Fibroblast of villous mesenchyme (primary cell): ENCODE data around the gene FAM187B. TPM values are rescaled to one million over a fixed set of nuclear protein-coding genes. Genes with fewer than 3 reads are reported as not detected.

Experiments used
- DNase-seq: peaks from one replicate; pipeline ENCODE4 v3.0.0-alpha.2; 2010; ENCODE audit warnings: low read depth
- H3K4me3 ChIP-seq: 2 replicates; pipeline ENCODE4 v1.5.1; 2011; ENCODE audit warnings: low read depth, mild to moderate bottlenecking, low read length
- total RNA-seq: library from RNA; depleted of rRNA; stranded (reverse); fragments of >200 nt; gene quantifications from 2 replicates; pipeline ENCODE4 v1.2.3, GENCODE V29; 2012
- TF ChIP-seq, protein P1 (sequence below): IDR thresholded peaks from 2 replicates; pipeline ENCODE4 v1.5.1; 2012; ENCODE audit warnings: low read depth, mild to moderate bottlenecking, low read length; ENCODE audit not compliant: insufficient read depth

FAM187B gene
- total RNA-seq, 1 donor: not detected

DNA sequence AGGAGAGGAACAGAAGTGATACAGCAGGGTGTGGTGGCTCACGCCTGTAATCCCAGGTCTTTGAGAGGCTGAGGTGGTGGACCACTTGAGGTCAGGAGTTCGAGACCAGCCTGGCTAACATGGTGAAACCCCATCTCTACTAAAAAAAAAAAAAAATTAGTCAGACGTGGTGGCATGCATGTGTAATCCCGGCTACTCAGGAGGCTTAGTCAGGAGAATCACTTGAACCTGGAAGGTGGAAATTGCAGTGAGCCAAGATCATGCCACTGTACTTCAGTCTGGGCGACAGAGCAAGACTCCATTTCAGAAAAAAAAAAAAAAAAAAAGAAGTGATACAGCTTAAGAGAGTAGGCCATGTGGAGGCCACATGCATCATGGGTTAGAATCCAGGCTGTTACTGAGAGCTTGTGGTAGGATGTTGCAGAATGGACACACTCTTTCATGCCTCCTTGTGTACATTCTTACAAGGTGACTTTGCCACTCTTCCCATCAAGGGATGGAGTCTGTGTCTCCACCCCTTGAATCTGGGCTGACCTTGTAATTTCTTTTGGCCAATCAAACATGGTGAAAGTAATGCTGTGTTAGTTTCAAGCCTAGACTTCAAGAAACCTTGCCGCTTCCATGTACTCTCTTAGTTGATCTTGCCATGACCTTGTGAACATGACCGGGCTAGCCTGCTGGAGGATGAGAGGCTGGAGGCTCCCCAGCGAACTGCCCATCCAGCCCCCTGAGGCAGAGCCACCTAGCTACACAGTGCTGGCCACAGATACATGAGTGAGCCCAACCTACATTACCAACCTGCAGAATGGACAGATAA lies 12.3 kb downstream of the FAM187B start:
- peak; percentile 37 for DNase-seq
- H3K4me3 ChIP-seq: no peak overlapping the region
- TF ChIP-seq, protein P1, sequence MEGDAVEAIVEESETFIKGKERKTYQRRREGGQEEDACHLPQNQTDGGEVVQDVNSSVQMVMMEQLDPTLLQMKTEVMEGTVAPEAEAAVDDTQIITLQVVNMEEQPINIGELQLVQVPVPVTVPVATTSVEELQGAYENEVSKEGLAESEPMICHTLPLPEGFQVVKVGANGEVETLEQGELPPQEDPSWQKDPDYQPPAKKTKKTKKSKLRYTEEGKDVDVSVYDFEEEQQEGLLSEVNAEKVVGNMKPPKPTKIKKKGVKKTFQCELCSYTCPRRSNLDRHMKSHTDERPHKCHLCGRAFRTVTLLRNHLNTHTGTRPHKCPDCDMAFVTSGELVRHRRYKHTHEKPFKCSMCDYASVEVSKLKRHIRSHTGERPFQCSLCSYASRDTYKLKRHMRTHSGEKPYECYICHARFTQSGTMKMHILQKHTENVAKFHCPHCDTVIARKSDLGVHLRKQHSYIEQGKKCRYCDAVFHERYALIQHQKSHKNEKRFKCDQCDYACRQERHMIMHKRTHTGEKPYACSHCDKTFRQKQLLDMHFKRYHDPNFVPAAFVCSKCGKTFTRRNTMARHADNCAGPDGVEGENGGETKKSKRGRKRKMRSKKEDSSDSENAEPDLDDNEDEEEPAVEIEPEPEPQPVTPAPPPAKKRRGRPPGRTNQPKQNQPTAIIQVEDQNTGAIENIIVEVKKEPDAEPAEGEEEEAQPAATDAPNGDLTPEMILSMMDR: no peak

DNA sequence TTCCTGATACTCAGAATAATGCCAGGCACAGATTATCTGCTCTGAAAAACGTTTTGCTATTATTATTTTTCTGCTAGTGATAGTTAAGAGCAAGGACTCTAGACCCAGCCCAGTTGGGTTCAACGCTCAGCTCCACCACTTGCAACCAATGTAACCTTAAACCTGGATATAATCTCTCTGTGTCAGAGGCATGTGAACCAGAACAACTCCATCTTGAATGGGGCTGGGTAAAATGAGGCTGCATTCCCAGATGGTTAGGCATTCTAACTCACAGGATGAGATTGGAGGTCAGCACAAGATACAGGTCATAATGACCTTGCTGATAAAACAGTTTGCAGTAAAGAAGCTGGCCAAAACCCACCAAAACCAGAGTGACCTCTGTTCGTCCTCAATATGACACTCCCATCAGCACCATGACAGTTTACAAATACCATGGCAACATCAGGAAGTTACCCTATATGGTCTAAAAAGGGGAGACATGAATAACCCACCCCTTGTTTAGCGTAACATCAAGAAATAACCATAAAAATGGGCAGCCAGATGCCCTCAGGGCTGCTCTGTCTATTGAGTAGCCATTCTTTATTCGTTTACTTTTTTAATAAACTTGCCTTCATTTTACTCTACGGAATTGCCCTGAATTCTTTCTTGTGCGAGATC lies 13.6 kb downstream of the FAM187B start:
- no peak for DNase-seq
- H3K4me3 ChIP-seq: no peak overlapping the region
- TF ChIP-seq, protein P1: no peak

DNA sequence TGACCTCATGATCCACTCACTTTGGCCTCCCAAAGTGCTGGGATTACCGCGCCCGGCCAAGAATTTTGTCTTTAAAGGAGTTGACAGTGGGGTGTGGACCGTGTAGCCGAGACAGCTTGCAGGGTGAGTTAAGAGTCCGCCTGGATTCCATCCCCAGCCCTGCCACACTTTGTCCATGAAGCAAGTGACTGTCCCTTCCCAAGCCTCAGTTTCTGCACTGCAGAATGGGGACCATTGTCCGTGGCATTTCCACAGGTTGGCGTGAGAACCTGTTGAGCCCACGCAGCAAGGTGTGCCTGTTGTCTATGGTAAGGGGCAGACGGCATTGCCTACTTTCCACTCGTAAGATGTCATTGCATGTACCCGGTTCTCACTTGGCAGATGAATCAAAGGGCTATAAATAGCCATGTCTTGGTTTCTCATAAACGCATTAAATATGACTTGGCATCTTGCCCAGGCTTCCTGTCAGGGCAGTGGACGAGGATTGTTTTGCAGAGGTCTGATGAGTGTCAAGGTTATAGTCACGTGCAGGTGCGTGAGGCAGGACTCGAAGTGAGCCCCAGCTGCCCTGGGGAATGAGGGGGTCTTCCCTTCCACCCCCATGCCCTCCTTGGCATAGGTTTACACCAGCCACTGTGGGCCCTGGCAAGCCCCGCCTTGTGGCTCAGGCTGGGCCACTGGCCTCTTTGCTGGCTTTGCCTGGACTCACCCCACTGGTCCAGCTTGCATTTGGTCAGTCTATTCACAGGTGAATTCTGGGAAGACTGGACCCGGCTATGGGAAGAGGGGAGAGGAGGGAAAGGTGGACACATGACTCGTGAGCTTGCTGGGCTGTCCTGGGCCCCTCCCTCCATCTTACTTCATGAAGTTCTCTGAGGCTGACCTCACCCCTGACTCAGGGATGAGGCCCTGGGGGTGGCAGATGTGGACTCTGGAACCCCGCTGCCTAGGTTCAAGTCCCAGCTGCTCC lies 14.6 kb downstream of the FAM187B start:
- DNase-seq: peak; percentile 63
- H3K4me3 ChIP-seq: no peak overlapping the region
- TF ChIP-seq, protein P1: no peak

DNA sequence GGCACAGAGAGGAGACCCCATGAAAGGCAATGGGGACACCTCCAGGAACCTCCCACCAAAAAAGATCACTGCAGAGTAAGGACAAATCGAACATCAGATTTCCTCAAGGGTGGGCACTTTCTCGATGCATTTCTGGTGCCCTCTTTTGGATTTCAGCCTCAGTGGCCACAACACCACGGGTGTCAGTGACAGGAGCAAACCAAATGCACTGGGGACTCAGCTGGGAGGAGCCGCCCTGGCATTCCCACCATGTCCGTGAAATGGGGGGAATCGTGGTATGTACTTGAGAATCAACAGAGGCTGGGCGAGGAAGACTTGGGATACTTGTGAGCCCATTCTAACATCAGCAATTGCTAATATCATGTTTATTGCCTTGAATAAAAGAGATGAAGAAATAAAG lies 16.3 kb downstream of the FAM187B start:
- TF ChIP-seq, protein P1: no peak
- H3K4me3 ChIP-seq: no peak overlapping the region
- no peak for DNase-seq

DNA sequence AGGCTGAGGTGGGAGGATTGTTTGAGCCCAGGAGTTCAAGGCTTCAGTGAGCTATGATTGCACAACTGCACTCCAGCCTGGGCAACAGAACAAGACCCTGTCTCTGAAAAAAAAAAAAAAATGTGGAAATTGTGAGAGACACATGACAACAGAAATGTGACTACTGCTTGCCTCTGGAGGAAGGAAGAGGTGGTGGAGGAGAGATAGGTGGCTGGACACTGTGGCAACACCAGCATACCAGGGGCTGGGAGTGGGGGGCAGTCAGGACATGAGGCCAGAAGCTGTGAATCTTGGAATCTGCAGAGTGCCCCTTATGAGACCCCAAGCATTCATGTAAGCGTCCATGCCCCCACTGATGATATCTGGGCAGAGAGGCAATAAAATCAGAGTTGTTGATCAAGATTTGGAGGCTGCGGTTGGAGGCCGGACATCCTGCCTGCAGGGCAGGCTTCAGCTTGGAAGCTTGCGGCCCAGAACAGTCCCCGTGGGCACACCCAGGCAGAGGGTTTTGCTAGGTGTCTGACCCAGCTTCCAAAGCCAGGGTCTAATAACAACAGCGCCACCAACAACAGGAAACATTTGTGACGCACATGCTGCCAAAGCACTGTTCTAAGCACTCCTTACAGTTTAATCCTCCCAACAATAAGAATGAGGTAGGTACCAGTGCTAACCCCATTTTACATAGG lies 16.9 kb downstream of the FAM187B start:
- DNase-seq: no peak
- TF ChIP-seq, protein P1: no peak
- H3K4me3 ChIP-seq: no peak overlapping the region

DNA sequence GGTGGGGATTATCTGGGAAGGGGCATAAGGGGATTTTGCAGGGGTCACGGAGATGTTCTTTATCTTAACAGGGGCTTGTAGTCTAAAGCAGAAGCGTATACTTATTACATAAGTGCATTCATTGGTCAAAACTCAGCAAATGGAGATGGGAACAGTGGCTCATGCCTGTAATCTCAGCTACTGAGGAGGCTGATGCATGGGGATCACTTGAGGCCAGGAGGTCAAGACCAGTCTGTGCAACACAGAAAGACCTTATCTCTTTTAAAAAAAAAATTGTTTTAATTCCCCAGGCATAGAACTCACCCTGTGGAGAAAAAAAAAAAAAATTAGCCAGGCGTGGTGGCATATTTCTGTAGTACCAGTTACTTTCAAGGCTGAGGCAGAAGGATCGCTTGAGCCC lies 18.9 kb downstream of the FAM187B start:
- TF ChIP-seq, protein P1: no peak
- DNase-seq: no peak
- no peak overlapping the region for H3K4me3 ChIP-seq
